ENCODE measurements around the gene GNB1L. TPM values are rescaled to one million over a fixed set of nuclear protein-coding genes. Genes with fewer than 3 reads are reported as not detected.

GNB1L gene
- total RNA-seq, 1 experiment from 2014 or later, result 10.3 TPM

- no TSS peak for BruUV-seq (replicated peaks)
- ChIA-PET CTCF (no interaction called here), POLR2A (ENCODE audit: unreplicated experiment) (no interaction called here)
- Histone ChIP-seq H3K36me3 (ENCODE audit: low read depth) (no peaks in the 10 kb centered on the region), H3F3A (ENCODE audit: insufficient read depth, low read depth) (no peaks in the 10 kb centered on the region), H3K4me1 (replicated peaks; ENCODE audit: insufficient read depth) (no peaks in the 10 kb centered on the region), H2AFZ (no peak overlapping the region), H3K4me3 (no peak overlapping the region), H4K20me1 (ENCODE audit: insufficient read depth) (no peaks in the 10 kb centered on the region), H3K79me2 (ENCODE audit: low read depth) (no peaks in the 10 kb centered on the region), H3K9me3 (ENCODE audit: insufficient read depth, low read depth) (no peaks in the 10 kb centered on the region), H3K9me2 (ENCODE audit: insufficient read depth) (no peaks in the 10 kb centered on the region), H3K27me3 (ENCODE audit: insufficient read depth, low read depth) (no peaks in the 10 kb centered on the region), H3K27ac (no peak overlapping the region), H3K4me2 (no peak overlapping the region)
- intact Hi-C loops (cut with micrococcal nuclease; ENCODE audit: unreplicated experiment), result no loop called here
- DNase-seq, result no peak
- no peak for TF ChIP-seq EZH2 (IDR thresholded peaks at IDR 0.05; ENCODE audit: low read depth)
- no peak for TF ChIP-seq CTCF (conservative IDR thresholded peaks at IDR 0.05)
These were observed 46.2 kb upstream of the GNB1L start for GRCh38 chr22:19900707-19901436.

- Histone ChIP-seq H3K4me1 (replicated peaks; ENCODE audit: insufficient read depth) (no peaks in the 10 kb centered on the region), H3K27ac (no peak overlapping the region), H3K4me3 (no peak overlapping the region), H4K20me1 (ENCODE audit: insufficient read depth) (no peaks in the 10 kb centered on the region), H3K27me3 (ENCODE audit: insufficient read depth, low read depth) (no peaks in the 10 kb centered on the region), H2AFZ (no peak overlapping the region), H3K79me2 (ENCODE audit: low read depth) (no peaks in the 10 kb centered on the region), H3F3A (ENCODE audit: insufficient read depth, low read depth) (no peaks in the 10 kb centered on the region), H3K9me2 (ENCODE audit: insufficient read depth) (no peaks in the 10 kb centered on the region), H3K4me2 (no peak overlapping the region), H3K9me3 (ENCODE audit: insufficient read depth, low read depth) (no peaks in the 10 kb centered on the region), H3K36me3 (ENCODE audit: low read depth) (no peaks in the 10 kb centered on the region)
- ChIA-PET POLR2A (ENCODE audit: unreplicated experiment) (no interaction called here), CTCF (no interaction called here)
- intact Hi-C loops (cut with micrococcal nuclease; ENCODE audit: unreplicated experiment), result no loop called here
- TF ChIP-seq EZH2 (IDR thresholded peaks at IDR 0.05; ENCODE audit: low read depth) (no peak), CTCF (conservative IDR thresholded peaks at IDR 0.05) (no peak)
- BruUV-seq (replicated peaks), result no TSS peak
- no peak for DNase-seq
These were observed 44.3 kb upstream of the GNB1L start for GRCh38 chr22:19898831-19899567.

GRCh38 chr22:19898145-19898544 is 43.5 kb upstream of the GNB1L start:
- intact Hi-C loops (cut with micrococcal nuclease; ENCODE audit: unreplicated experiment), result no loop called here
- ChIA-PET POLR2A (ENCODE audit: unreplicated experiment) (no interaction called here), CTCF (no interaction called here)
- Histone ChIP-seq H3K36me3 (ENCODE audit: low read depth) (no peaks in the 10 kb centered on the region), H2AFZ (no peak overlapping the region), H3K79me2 (ENCODE audit: low read depth) (no peaks in the 10 kb centered on the region), H3K4me3 (no peak overlapping the region), H3K4me2 (no peak overlapping the region), H3K27ac (no peak overlapping the region), H4K20me1 (ENCODE audit: insufficient read depth) (no peaks in the 10 kb centered on the region), H3K9me3 (ENCODE audit: insufficient read depth, low read depth) (no peaks in the 10 kb centered on the region), H3K4me1 (replicated peaks; ENCODE audit: insufficient read depth) (no peaks in the 10 kb centered on the region), H3K27me3 (ENCODE audit: insufficient read depth, low read depth) (no peaks in the 10 kb centered on the region), H3F3A (ENCODE audit: insufficient read depth, low read depth) (no peaks in the 10 kb centered on the region), H3K9me2 (ENCODE audit: insufficient read depth) (no peaks in the 10 kb centered on the region)
- no peak for DNase-seq
- no TSS peak for BruUV-seq (replicated peaks)
- no peak for TF ChIP-seq CTCF (conservative IDR thresholded peaks at IDR 0.05)
- no peak for TF ChIP-seq EZH2 (IDR thresholded peaks at IDR 0.05; ENCODE audit: low read depth)
